ENCODE data around the gene LIMS1.

Gene LIMS1

DNA sequence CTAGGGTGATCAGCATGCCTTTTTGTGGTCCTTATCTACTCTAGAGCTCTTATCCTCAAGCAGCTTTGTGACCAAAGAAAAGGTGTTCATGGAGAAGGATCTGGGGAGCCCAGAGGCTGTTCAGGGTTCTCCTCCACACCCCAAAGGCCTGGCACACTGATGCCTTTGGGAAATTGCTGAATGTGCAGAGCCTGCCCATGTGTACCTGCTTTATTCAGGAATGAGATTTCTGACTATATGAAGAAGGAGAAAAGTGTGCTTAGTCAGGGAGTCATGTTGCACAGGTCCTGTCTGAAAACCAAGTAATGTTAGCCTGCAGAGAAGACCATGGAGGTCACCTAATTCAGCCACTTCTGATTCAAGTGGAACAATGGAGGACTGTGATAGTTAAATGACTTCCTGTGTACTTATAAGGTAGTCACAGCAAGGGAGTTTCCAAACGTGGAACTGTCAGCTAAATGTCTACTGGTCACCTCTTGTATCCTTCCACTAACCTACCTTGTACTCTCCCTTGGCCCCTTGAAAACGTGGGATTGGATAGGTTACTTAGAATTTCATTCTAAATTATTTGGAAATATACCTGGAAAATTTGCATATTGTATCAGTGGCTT, 81.3 kb downstream of the LIMS1 start:
- no peak for DNase-seq (ENCODE audit: low read depth in 2 of 2)

DNA sequence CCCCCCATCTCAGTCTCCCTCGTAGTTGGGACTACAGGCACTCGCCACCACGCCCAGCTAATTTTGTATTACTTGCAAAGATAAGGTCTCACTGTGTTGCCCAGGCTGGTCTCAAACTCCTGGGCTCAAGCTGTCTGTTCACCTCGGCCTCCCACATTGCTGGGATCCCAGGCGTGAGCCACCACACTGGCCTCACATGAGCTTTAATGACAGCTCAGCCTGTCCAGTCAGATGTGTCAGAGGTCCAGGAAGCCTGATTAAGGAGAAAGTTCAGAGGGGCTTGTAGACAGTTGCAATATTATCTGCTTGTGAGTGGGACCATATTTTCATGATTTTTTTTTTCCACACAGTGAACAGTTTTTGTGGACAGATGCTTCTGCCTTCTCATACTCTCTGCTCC, 82.0 kb downstream of the LIMS1 start:
- DNase-seq (ENCODE audit: low read depth in 2 of 2) = no peak

GRCh38 chr2:108616751-108617161, 82.5 kb downstream of the LIMS1 start:
- no peak for DNase-seq (ENCODE audit: low read depth in 2 of 2)

DNA sequence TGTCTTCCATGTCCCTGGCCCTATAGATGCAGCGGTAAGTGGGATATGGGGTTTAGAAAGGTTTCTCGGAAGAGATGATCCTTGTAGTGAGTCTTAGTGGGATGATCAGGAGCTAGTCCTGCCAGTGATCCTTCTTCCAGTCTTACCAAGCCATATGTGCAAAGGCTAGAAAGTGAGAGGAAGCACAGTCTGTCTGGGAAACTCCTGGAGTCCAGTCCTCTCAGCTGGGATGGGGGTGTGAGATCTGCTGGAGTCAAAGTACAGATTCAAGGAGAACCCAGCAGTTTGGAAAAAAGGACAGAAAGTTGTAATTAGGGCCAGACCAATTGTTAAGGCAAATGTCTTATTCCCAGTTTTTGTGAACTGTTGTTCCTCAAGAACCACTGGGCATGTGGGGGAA, 83.3 kb downstream of the LIMS1 start:
- DNase-seq (ENCODE audit: low read depth in 2 of 2) = no peak

GRCh38 chr2:108619925-108620620, 85.8 kb downstream of the LIMS1 start:
- no peak for DNase-seq (ENCODE audit: low read depth in 2 of 2)

- DNase-seq (ENCODE audit: low read depth in 2 of 2) = no peak
Measured at GRCh38 chr2:108620656-108621055, 86.4 kb downstream of the LIMS1 start.

- DNase-seq (ENCODE audit: low read depth in 2 of 2) = peak; percentile 43 to 56
Measured at GRCh38 chr2:108621087-108621559, 86.9 kb downstream of the LIMS1 start.

DNA sequence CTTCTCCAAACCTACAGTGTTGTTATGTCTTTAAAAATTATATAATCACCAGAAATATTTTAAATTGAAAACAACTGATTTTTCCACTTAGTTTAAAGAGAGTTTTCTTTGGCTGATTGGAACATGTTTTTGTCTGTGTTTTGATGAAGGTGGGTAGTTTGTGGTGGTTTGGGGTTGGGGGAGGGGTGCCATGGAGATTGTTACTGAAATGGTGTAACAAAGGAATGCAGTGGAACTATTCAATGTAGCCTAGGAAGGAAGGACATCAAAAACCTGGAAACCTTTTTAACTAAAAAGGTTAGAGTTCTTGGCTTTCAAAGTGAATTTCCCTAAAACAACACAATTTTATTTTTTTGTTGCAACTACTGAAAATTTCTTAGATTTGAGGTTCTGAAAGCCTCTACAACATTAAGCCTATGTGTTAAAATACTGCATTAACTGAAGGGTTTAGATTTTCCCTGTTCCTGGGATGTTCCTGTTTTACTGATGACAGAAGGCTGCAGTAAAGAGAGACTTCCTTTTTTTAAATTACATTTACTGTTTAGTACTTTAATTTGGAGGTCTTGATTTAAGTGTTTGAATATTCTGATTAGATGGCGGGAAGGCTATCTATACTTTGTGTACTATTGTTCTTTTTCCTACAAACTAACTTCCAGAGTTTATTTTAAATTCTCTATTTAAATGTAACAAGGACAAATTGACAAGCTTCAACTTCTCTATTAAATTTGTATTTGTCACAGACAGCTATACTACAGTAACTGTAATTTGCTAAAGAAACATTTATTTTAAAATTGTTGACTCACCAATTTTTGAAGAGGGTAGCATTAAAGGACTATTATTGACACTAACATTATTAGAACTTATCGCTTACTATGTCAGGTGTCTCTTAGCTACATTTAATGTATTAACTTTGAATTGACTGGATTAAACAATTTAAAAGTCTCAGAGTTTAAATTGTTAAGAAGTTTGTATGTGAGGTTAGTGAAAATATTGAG, 87.7 kb downstream of the LIMS1 start:
- DNase-seq (ENCODE audit: low read depth in 2 of 2) = no peak

DNA sequence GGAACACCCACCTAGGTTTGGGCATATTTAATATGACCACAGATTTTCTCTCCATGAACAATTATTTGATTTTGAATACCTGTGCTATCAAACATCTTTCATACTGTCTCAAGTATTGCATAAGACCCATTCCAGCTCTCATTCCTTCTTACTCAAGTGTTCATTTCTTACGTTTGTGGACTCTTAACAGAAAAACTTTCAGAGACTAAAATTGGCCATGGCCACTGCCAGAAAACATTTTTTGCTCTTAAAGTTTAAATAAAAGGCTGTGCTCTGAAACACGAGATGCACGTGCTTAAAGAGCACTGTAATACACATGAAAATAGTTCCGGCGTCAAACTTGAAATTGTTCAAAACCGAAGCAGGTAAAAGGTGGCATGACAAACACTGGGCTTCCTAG, 89.3 kb downstream of the LIMS1 start:
- DNase-seq (ENCODE audit: low read depth in 2 of 2) = no peak

- DNase-seq (ENCODE audit: low read depth in 2 of 2) = no peak
Measured at GRCh38 chr2:108625186-108625827, 91.0 kb downstream of the LIMS1 start.

- DNase-seq (ENCODE audit: low read depth in 2 of 2) = no peak
Measured at GRCh38 chr2:108625828-108626195, 91.5 kb downstream of the LIMS1 start.

DNA sequence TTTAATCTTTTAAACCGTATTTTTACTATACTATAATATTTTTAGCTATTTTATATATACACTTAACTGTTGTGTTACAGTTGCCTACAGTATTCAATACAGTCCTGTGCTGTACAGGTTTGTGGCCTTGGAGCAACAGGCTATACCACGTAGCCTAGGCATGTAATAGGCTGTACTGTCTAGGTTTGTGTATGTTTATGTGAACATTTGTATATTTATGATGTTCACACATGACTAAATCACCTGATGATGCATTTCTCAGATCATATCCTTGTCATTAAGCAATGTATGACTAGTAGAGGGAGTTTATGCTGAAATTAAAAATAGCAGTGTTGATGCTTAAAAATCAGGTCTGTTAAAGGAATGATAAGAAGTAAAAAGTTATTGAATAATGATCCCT, 92.7 kb downstream of the LIMS1 start:
- DNase-seq (ENCODE audit: low read depth in 2 of 2) = no peak

- no peak for DNase-seq (ENCODE audit: low read depth in 2 of 2)
Measured at GRCh38 chr2:108627911-108628567, 93.8 kb downstream of the LIMS1 start.

- no peak for DNase-seq (ENCODE audit: low read depth in 2 of 2)
Measured at GRCh38 chr2:108628936-108629335, 94.7 kb downstream of the LIMS1 start.

- DNase-seq (ENCODE audit: low read depth in 2 of 2) = no peak
Measured at GRCh38 chr2:108629417-108629816, 95.1 kb downstream of the LIMS1 start.

- no peak for DNase-seq (ENCODE audit: low read depth in 2 of 2)
Measured at GRCh38 chr2:108630567-108631405, 96.5 kb downstream of the LIMS1 start.

DNA sequence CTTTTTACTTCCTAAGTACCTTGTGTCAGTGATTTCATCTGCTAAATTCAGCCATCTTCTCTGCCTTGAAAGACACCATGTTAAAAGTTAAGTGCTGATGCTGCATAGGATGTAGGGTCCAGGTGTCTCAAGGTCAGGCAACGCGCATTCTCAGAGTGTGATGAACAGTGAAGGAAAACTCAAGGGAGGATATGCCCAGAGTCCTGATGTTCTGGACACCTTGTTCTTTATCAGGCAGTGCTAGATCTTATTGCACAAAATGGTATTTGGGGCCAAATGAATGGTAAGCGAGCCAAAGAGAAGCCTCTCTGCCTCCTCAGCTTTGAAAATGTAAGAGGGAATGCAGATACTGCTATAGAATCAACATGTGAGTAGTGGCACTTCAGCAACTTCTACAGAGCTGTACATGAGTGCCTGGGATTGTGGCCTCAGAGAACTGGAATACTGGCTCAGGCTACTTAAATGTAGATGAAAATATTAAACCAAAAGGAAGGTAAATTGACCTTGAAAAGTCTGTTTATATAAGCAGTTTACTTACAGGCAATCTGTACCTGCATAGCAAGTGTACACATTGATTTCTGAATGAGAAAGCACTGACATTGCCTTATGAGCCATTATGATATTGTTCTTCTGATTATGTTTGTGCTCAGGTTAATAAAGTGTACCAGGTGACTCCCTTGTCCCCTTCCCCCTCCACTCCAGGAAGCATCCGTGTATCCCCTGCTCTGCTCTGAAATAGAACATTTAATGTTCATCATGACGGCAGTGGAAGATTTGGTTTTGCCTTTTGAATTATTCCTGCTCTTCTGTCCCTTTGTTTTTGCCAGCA, 98.3 kb downstream of the LIMS1 start:
- no peak for DNase-seq (ENCODE audit: low read depth in 2 of 2)

DNA sequence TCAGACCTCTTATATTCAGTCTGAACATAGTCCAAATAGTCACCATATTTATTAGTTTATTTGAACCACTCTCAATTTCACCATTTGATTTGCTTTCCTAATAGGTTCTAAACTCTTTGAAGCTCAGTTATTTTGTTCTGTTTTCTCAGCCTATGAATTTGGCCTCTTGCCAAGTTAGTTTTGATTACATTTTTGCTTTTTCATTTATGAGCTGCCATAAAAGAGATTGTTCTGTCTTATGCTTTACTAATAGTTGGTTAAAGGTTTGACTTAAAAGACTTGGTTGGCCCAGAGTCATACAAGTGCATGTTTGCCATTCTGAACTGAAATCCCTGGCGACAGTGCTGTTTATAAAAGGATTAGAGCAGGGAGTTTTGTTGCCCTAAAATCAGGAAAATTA, 99.1 kb downstream of the LIMS1 start:
- no peak for DNase-seq (ENCODE audit: low read depth in 2 of 2)

GRCh38 chr2:108634011-108634410, 99.7 kb downstream of the LIMS1 start:
- DNase-seq (ENCODE audit: low read depth in 2 of 2) = no peak
